Breast epithelium (tissue), 3 donors: ENCODE data around the gene CACNA2D3.

Experiments
- POLR2A ChIP-seq: fragments of 450-650 bp; IDR thresholded peaks from one replicate; pipeline ENCODE4 v1.6.1; 2016; ENCODE audit warnings: antibody characterized with exemption, mild to moderate bottlenecking, moderate library complexity
- TF ChIP-seq, protein P1 (sequence below), 3 donors: fragments of 450-650 bp; IDR thresholded peaks; one replicate each; pipeline ENCODE4 v1.5.1; 2016 to 2017; ENCODE audit warnings: antibody characterized with exemption in 3 of 3, mild to moderate bottlenecking in 3 of 3, moderate library complexity in 3 of 3

DNA sequence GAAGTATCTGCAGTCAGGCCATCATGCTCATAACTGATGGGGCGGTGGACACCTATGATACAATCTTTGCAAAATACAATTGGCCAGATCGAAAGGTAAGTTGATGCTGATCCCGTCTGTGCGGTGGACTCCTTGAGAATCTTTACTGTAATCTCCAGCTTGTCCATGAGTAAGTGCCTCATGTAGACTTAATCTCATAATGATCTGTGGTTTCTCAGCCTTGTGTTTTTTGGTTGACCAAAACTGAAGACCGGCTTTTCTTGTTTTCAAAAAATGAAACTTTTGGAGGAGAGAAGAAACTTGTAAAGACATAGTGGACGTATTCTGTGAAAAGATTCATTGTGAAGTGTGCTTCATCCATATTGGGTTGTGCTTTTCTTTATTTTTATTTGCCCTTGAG, 519.8 kb downstream of the CACNA2D3 start:
- TF ChIP-seq, protein P1, sequence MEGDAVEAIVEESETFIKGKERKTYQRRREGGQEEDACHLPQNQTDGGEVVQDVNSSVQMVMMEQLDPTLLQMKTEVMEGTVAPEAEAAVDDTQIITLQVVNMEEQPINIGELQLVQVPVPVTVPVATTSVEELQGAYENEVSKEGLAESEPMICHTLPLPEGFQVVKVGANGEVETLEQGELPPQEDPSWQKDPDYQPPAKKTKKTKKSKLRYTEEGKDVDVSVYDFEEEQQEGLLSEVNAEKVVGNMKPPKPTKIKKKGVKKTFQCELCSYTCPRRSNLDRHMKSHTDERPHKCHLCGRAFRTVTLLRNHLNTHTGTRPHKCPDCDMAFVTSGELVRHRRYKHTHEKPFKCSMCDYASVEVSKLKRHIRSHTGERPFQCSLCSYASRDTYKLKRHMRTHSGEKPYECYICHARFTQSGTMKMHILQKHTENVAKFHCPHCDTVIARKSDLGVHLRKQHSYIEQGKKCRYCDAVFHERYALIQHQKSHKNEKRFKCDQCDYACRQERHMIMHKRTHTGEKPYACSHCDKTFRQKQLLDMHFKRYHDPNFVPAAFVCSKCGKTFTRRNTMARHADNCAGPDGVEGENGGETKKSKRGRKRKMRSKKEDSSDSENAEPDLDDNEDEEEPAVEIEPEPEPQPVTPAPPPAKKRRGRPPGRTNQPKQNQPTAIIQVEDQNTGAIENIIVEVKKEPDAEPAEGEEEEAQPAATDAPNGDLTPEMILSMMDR (IDR thresholded peaks at IDR 0.05): no peak
- TF ChIP-seq POLR2A: no peak
